RWPE2 (cell line): ENCODE measurements around the gene HMGXB3.

Experiments used
- ATAC-seq: fragments of 200-7000 bp; cut with Tn5 transposase; 3 replicates; pipeline ENCODE4 v1.9.1; 2021; ENCODE audit warnings: low read depth
- DNase-seq: peaks from one replicate; pipeline ENCODE4 v3.0.0-alpha.2; 2020; ENCODE audit warnings: low spot score
- H3K27ac ChIP-seq: fragments of 450-650 bp; 2 replicates; pipeline ENCODE4 v1.5.1; 2017; ENCODE audit warnings: mild to moderate bottlenecking; ENCODE audit not compliant: poor library complexity, severe bottlenecking
- H3K27me3 ChIP-seq: fragments of 250-450 bp; sonication (Bioruptor Pico); 2 replicates; pipeline ENCODE4 v1.5.1; 2021; ENCODE audit warnings: mild to moderate bottlenecking, moderate library complexity; ENCODE audit not compliant: insufficient read depth, poor library complexity, severe bottlenecking
- H3K36me3 ChIP-seq: fragments of 250-450 bp; sonication (Bioruptor Pico); 2 replicates; pipeline ENCODE4 v1.5.1; 2020; ENCODE audit warnings: low read depth, mild to moderate bottlenecking, moderate library complexity
- H3K4me1 ChIP-seq: fragments of 250-450 bp; sonication (Bioruptor Pico); 2 replicates; pipeline ENCODE4 v1.5.1; 2021; ENCODE audit warnings: mild to moderate bottlenecking, moderate library complexity; ENCODE audit not compliant: insufficient read depth, poor library complexity, severe bottlenecking
- H3K4me3 ChIP-seq: fragments of 250-450 bp; sonication (Bioruptor Pico); 2 replicates; pipeline ENCODE4 v1.5.1; 2021; ENCODE audit warnings: mild to moderate bottlenecking, moderate library complexity; ENCODE audit not compliant: severe bottlenecking
- H3K9me3 ChIP-seq: fragments of 250-450 bp; sonication (Bioruptor Pico); 2 replicates; pipeline ENCODE4 v1.5.1; 2021; ENCODE audit warnings: mild to moderate bottlenecking, moderate library complexity; ENCODE audit not compliant: severe bottlenecking
- CTCF ChIP-seq: fragments of 450-650 bp; IDR thresholded peaks from one replicate; pipeline ENCODE4 v1.5.1; 2017; ENCODE audit warnings: mild to moderate bottlenecking, moderate library complexity; ENCODE audit not compliant: poor library complexity, severe bottlenecking

Gene HMGXB3

GRCh38 chr5:150035139-150035895 is 34.8 kb downstream of the HMGXB3 start:
- H3K27ac ChIP-seq, result peak overlapping the region; percentile 59
- H3K9me3 ChIP-seq, result no peaks in the 10 kb centered on the region

DNA sequence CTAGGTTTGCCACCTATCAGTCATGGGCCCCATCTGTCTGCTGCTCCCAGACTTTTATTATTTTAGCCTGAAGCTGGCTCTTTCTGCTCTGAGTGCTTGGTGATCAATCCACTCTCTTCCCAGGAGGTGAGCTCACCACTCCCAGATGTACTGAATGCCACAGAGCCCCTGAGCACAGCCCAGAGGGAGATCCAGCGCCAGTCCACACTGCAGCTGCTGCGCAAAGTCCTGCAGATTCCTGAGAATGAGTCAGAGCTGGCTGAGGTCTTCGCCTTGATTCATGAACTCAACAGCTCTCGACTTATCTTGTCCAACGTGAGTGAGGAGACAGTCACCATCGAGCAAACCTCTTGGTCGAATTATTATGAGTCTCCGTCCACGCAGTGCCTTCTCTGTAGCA is 36.0 kb downstream of the HMGXB3 start:
- Histone ChIP-seq H3K9me3 (no peaks in the 10 kb centered on the region), H3K27me3 (no peaks in the 10 kb centered on the region), H3K4me1 (peaks cover 11% of the 10 kb centered on the region), H3K27ac (peak overlapping the region; percentile 59), H3K36me3 (peaks cover 96% of the 10 kb centered on the region), H3K4me3 (no peak overlapping the region)
- peak; percentile 100 for ATAC-seq
- no peak for TF ChIP-seq CTCF
- DNase-seq, result peak; percentile 93

More at GRCh38 chr5:150035139-150035895, 34.8 kb downstream of the HMGXB3 start:
- H3K4me1 ChIP-seq, result peaks cover 11% of the 10 kb centered on the region
- H3K27me3 ChIP-seq, result no peaks in the 10 kb centered on the region
- no peak for DNase-seq
- ATAC-seq, result no peak
- no peak overlapping the region for H3K4me3 ChIP-seq
- peaks cover 96% of the 10 kb centered on the region for H3K36me3 ChIP-seq
- TF ChIP-seq CTCF, result no peak

DNA sequence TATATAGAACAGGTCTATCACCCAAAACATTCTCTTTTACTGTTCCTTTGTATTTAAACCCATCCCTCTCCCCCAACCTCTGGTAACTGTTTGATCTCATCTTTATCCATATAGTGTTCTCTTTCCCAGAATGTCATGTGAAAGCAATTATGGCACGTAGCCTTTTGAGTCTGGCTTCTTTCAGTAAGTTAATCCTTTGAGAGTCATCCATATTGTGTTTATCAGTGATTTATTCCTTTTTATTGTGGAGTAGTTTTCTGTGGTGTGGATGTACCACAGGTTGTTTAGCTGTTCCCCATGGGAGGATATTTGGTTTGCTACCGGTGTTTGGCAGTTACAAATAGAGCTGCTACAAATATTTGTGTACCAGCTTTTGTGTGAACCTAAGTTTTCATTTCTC is 38.0 kb downstream of the HMGXB3 start:
- peaks cover 15% of the 10 kb centered on the region for H3K4me1 ChIP-seq
- no peak overlapping the region for H3K4me3 ChIP-seq
- DNase-seq (no peak), ATAC-seq (no peak)
- no peaks in the 10 kb centered on the region for H3K9me3 ChIP-seq
- TF ChIP-seq CTCF, result no peak
- no peak overlapping the region for H3K27ac ChIP-seq
- peaks cover 96% of the 10 kb centered on the region for H3K36me3 ChIP-seq
- H3K27me3 ChIP-seq, result no peaks in the 10 kb centered on the region

DNA sequence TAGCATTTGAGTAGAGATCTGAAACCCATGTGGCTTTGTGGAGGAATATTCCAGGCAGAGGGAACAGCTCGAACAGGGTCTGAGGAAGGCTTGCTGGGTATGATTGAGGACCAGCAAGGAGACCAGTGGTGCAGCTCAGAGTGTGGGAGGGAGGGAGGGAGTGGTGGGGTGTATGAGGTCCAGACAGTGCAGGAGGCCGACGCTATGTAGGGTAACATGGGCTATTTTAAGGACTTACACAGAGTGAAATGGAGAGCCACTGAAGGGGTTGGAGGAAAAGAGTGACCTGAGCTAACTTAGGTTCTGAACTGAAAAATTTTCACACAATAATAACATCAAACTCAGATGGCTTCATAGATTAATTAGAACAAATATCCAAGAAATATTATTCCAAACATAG is 41.9 kb downstream of the HMGXB3 start:
- ATAC-seq, result no peak
- no peak for DNase-seq
- H3K27me3 ChIP-seq, result no peaks in the 10 kb centered on the region
- no peak overlapping the region for H3K4me3 ChIP-seq
- H3K4me1 ChIP-seq, result peaks cover 16% of the 10 kb centered on the region
- no peak for TF ChIP-seq CTCF
- H3K9me3 ChIP-seq, result no peaks in the 10 kb centered on the region
- H3K36me3 ChIP-seq, result peaks cover 98% of the 10 kb centered on the region
- H3K27ac ChIP-seq, result no peak overlapping the region

GRCh38 chr5:150043657-150044328 is 43.3 kb downstream of the HMGXB3 start:
- no peak for TF ChIP-seq CTCF
- peak; percentile 21 for ATAC-seq
- no peaks in the 10 kb centered on the region for H3K27me3 ChIP-seq
- H3K9me3 ChIP-seq, result no peaks in the 10 kb centered on the region
- H3K36me3 ChIP-seq, result peaks cover 98% of the 10 kb centered on the region
- no peak for DNase-seq
- no peak overlapping the region for H3K4me3 ChIP-seq
- H3K4me1 ChIP-seq, result peaks cover 16% of the 10 kb centered on the region
- H3K27ac ChIP-seq, result peak overlapping the region; percentile 74
